Measurements from ENCODE around the gene TAGLN2.

Gene TAGLN2

GRCh38 chr1:159880430-159880829 is 44.9 kb downstream of the TAGLN2 start:
- Histone ChIP-seq H3K4me1 (ENCODE audit: insufficient read depth, low read length) (peaks cover 14% of the 10 kb centered on the region), H3K9ac (ENCODE audit: low read depth, low read length) (no peak overlapping the region), H3K9me3 (ENCODE audit: control insufficient read depth, insufficient read depth, low read length) (no peaks in the 10 kb centered on the region), H3K36me3 (ENCODE audit: insufficient read depth, low read length) (no peaks in the 10 kb centered on the region)

GRCh38 chr1:159879977-159880376 is 45.3 kb downstream of the TAGLN2 start:
- Histone ChIP-seq H3K36me3 (ENCODE audit: insufficient read depth, low read length) (no peaks in the 10 kb centered on the region), H3K9ac (ENCODE audit: low read depth, low read length) (no peak overlapping the region), H3K4me1 (ENCODE audit: insufficient read depth, low read length) (peaks cover 14% of the 10 kb centered on the region), H3K9me3 (ENCODE audit: control insufficient read depth, insufficient read depth, low read length) (no peaks in the 10 kb centered on the region)

- no peaks in the 10 kb centered on the region for H3K9me3 ChIP-seq (ENCODE audit: control insufficient read depth, insufficient read depth, low read length)
- H3K4me1 ChIP-seq (ENCODE audit: insufficient read depth, low read length): peaks cover 14% of the 10 kb centered on the region
- no peak overlapping the region for H3K9ac ChIP-seq (ENCODE audit: low read depth, low read length)
- H3K36me3 ChIP-seq (ENCODE audit: insufficient read depth, low read length): no peaks in the 10 kb centered on the region
Observed at GRCh38 chr1:159879136-159879535, 46.2 kb downstream of the TAGLN2 start.

GRCh38 chr1:159877695-159878444 is 47.4 kb downstream of the TAGLN2 start:
- H3K4me1 ChIP-seq (ENCODE audit: insufficient read depth, low read length): peaks cover 15% of the 10 kb centered on the region
- H3K36me3 ChIP-seq (ENCODE audit: insufficient read depth, low read length): no peaks in the 10 kb centered on the region
- H3K9ac ChIP-seq (ENCODE audit: low read depth, low read length): no peak overlapping the region
- H3K9me3 ChIP-seq (ENCODE audit: control insufficient read depth, insufficient read depth, low read length): no peaks in the 10 kb centered on the region

- no peak overlapping the region for H3K9ac ChIP-seq (ENCODE audit: low read depth, low read length)
- peaks cover 15% of the 10 kb centered on the region for H3K4me1 ChIP-seq (ENCODE audit: insufficient read depth, low read length)
- no peaks in the 10 kb centered on the region for H3K9me3 ChIP-seq (ENCODE audit: control insufficient read depth, insufficient read depth, low read length)
- H3K36me3 ChIP-seq (ENCODE audit: insufficient read depth, low read length): no peaks in the 10 kb centered on the region
Observed at GRCh38 chr1:159873530-159874143, 51.7 kb downstream of the TAGLN2 start.

GRCh38 chr1:159872891-159873290 is 52.4 kb downstream of the TAGLN2 start:
- Histone ChIP-seq H3K4me1 (ENCODE audit: insufficient read depth, low read length) (peaks cover 18% of the 10 kb centered on the region), H3K9ac (ENCODE audit: low read depth, low read length) (no peak overlapping the region), H3K36me3 (ENCODE audit: insufficient read depth, low read length) (no peaks in the 10 kb centered on the region), H3K9me3 (ENCODE audit: control insufficient read depth, insufficient read depth, low read length) (no peaks in the 10 kb centered on the region)

- Histone ChIP-seq H3K4me1 (ENCODE audit: insufficient read depth, low read length) (peaks cover 18% of the 10 kb centered on the region), H3K36me3 (ENCODE audit: insufficient read depth, low read length) (no peaks in the 10 kb centered on the region), H3K9me3 (ENCODE audit: control insufficient read depth, insufficient read depth, low read length) (no peaks in the 10 kb centered on the region), H3K9ac (ENCODE audit: low read depth, low read length) (no peak overlapping the region)
Observed at GRCh38 chr1:159870704-159871103, 54.6 kb downstream of the TAGLN2 start.

GRCh38 chr1:159869607-159870006 is 55.7 kb downstream of the TAGLN2 start:
- Histone ChIP-seq H3K36me3 (ENCODE audit: insufficient read depth, low read length) (no peaks in the 10 kb centered on the region), H3K4me1 (ENCODE audit: insufficient read depth, low read length) (peaks cover 18% of the 10 kb centered on the region), H3K9me3 (ENCODE audit: control insufficient read depth, insufficient read depth, low read length) (no peaks in the 10 kb centered on the region), H3K9ac (ENCODE audit: low read depth, low read length) (no peak overlapping the region)

- H3K9me3 ChIP-seq (ENCODE audit: control insufficient read depth, insufficient read depth, low read length): no peaks in the 10 kb centered on the region
- H3K36me3 ChIP-seq (ENCODE audit: insufficient read depth, low read length): no peaks in the 10 kb centered on the region
- no peak overlapping the region for H3K9ac ChIP-seq (ENCODE audit: low read depth, low read length)
- H3K4me1 ChIP-seq (ENCODE audit: insufficient read depth, low read length): peaks cover 18% of the 10 kb centered on the region
Observed at GRCh38 chr1:159869173-159869572, 56.1 kb downstream of the TAGLN2 start.

- no peaks in the 10 kb centered on the region for H3K36me3 ChIP-seq (ENCODE audit: insufficient read depth, low read length)
Observed at GRCh38 chr1:159868766-159869165, 56.5 kb downstream of the TAGLN2 start.

More at GRCh38 chr1:159868766-159869165, 56.5 kb downstream of the TAGLN2 start:
- no peak overlapping the region for H3K9ac ChIP-seq (ENCODE audit: low read depth, low read length)
- H3K4me1 ChIP-seq (ENCODE audit: insufficient read depth, low read length): peaks cover 18% of the 10 kb centered on the region
- H3K9me3 ChIP-seq (ENCODE audit: control insufficient read depth, insufficient read depth, low read length): no peaks in the 10 kb centered on the region
